ENCODE results near the gene IQSEC2. TPM values are rescaled to one million over a fixed set of nuclear protein-coding genes. Genes with fewer than 3 reads are reported as not detected.

IQSEC2 gene
- total and polyA plus RNA-seq, 2 experiments from 2014 or later = 6.0 to 10.2 TPM

- Histone ChIP-seq H3K9ac (no peak overlapping the region), H3K36me3 (ENCODE audit: low read depth) (no peaks in the 10 kb centered on the region), H3K4me1 (ENCODE audit: insufficient read depth) (peaks cover 18% of the 10 kb centered on the region), H3K79me2 (ENCODE audit: insufficient read depth) (no peaks in the 10 kb centered on the region), H4K20me1 (ENCODE audit: insufficient read depth) (no peaks in the 10 kb centered on the region), H3K9me2 (ENCODE audit: insufficient read depth) (no peaks in the 10 kb centered on the region), H3K27ac (no peak overlapping the region), H2AFZ (no peak overlapping the region), H3F3A (ENCODE audit: insufficient read depth) (peaks cover 16% of the 10 kb centered on the region), H3K27me3 (replicated peaks; ENCODE audit: insufficient read depth) (no peaks in the 10 kb centered on the region), H3K9me3 (ENCODE audit: low read depth) (no peaks in the 10 kb centered on the region), H3K4me2 (ENCODE audit: unreplicated experiment) (no peak overlapping the region), H3K4me3 (no peak overlapping the region)
- DNase-seq = no peak
- 79 to 100% methylated on average over 4 to 13 of the region's 14 CpGs for WGBS, 2 experiments (ENCODE audit: low coverage in 1 of 2, low lambda C conversion rate in 2 of 2, missing lambda C conversion rate in 2 of 2)
- in situ Hi-C loops (cut with MboI) = no loop called here
- no peak for TF ChIP-seq EZH2phosphoT487 (IDR thresholded peaks at IDR 0.05; ENCODE audit: insufficient read depth, low read depth)
- no peak for TF ChIP-seq EZH2 (IDR thresholded peaks at IDR 0.05; ENCODE audit: insufficient read depth, poor library complexity, severe bottlenecking)
These were observed 11.8 kb downstream of the IQSEC2 start for GRCh38 chrX:53269536-53270107.

DNA sequence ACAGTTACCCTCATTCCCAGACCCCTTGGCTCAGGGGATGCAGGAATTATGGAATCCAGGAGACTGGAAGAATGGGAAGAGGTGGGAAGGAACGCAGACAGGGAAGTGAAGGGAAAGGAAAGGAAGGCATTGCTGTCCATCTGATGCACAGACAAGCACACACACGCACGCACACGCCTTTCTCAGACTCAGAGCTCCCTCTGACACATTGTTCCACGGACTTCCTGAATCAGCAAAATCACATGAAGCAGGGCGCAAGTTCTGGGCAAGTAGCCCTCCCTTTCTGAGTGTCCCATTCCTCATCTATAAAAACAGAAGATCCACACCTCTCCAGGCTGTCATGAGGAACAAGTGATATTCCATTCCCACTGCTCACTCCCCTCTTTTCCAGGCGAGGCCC lies 13.2 kb downstream of the IQSEC2 start:
- Histone ChIP-seq H3K4me2 (ENCODE audit: unreplicated experiment) (no peak overlapping the region), H4K20me1 (ENCODE audit: insufficient read depth) (no peaks in the 10 kb centered on the region), H3K9me3 (ENCODE audit: low read depth) (no peaks in the 10 kb centered on the region), H3K36me3 (ENCODE audit: low read depth) (no peaks in the 10 kb centered on the region), H3K9ac (no peak overlapping the region), H3K27me3 (replicated peaks; ENCODE audit: insufficient read depth) (no peaks in the 10 kb centered on the region), H3K4me1 (ENCODE audit: insufficient read depth) (peaks cover 26% of the 10 kb centered on the region), H2AFZ (no peak overlapping the region), H3F3A (ENCODE audit: insufficient read depth) (peaks cover 16% of the 10 kb centered on the region), H3K4me3 (no peak overlapping the region), H3K79me2 (ENCODE audit: insufficient read depth) (no peaks in the 10 kb centered on the region), H3K27ac (no peak overlapping the region), H3K9me2 (ENCODE audit: insufficient read depth) (no peaks in the 10 kb centered on the region)
- in situ Hi-C loops (cut with MboI) = no loop called here
- WGBS, 2 experiments (ENCODE audit: low coverage in 1 of 2, low lambda C conversion rate in 2 of 2, missing lambda C conversion rate in 2 of 2) = 87 to 88% methylated on average over 5 to 7 of the region's 7 CpGs
- no peak for TF ChIP-seq EZH2phosphoT487 (IDR thresholded peaks at IDR 0.05; ENCODE audit: insufficient read depth, low read depth)
- TF ChIP-seq EZH2 (IDR thresholded peaks at IDR 0.05; ENCODE audit: insufficient read depth, poor library complexity, severe bottlenecking) = no peak
- no peak for DNase-seq

DNA sequence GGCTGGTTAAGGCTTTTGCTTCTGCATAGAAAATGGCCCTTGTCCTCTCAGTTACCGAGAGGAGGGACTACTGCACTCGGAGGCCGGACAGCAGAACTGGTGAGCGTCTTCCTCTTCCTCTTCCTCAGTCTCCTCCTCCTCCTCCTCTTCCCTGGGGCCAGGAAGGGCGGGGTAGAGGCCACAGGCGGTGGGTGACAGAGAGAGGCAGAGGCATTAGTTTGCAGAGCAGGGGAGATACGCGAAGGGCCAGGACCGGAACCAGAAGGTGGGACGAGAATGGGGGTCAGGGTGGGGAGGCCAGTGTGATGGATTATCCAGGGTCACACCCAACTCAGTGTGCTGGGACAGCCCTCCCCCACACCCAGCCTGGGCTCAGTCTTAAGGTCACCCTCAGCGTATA lies 14.5 kb downstream of the IQSEC2 start:
- no peak overlapping the region for H3K9ac ChIP-seq
- no peaks in the 10 kb centered on the region for H3K27me3 ChIP-seq (replicated peaks; ENCODE audit: insufficient read depth)
- no peak overlapping the region for H2AFZ ChIP-seq
- no peak overlapping the region for H3K4me3 ChIP-seq
- 96% methylated on average over 3 to 11 of the region's 11 CpGs for WGBS, 2 experiments (ENCODE audit: low coverage in 1 of 2, low lambda C conversion rate in 2 of 2, missing lambda C conversion rate in 2 of 2)
- no peaks in the 10 kb centered on the region for H3K79me2 ChIP-seq (ENCODE audit: insufficient read depth)
- in situ Hi-C loops (cut with MboI) = no loop called here
- no peaks in the 10 kb centered on the region for H3K9me2 ChIP-seq (ENCODE audit: insufficient read depth)
- no peaks in the 10 kb centered on the region for H3K36me3 ChIP-seq (ENCODE audit: low read depth)
- no peaks in the 10 kb centered on the region for H4K20me1 ChIP-seq (ENCODE audit: insufficient read depth)
- TF ChIP-seq EZH2 (IDR thresholded peaks at IDR 0.05; ENCODE audit: insufficient read depth, poor library complexity, severe bottlenecking) = no peak
- no peak for TF ChIP-seq EZH2phosphoT487 (IDR thresholded peaks at IDR 0.05; ENCODE audit: insufficient read depth, low read depth)
- H3K27ac ChIP-seq = no peak overlapping the region
- peaks cover 16% of the 10 kb centered on the region for H3F3A ChIP-seq (ENCODE audit: insufficient read depth)
- no peak for DNase-seq
- H3K9me3 ChIP-seq (ENCODE audit: low read depth) = no peaks in the 10 kb centered on the region
- H3K4me1 ChIP-seq (ENCODE audit: insufficient read depth) = peaks cover 33% of the 10 kb centered on the region
- H3K4me2 ChIP-seq (ENCODE audit: unreplicated experiment) = no peak overlapping the region

DNA sequence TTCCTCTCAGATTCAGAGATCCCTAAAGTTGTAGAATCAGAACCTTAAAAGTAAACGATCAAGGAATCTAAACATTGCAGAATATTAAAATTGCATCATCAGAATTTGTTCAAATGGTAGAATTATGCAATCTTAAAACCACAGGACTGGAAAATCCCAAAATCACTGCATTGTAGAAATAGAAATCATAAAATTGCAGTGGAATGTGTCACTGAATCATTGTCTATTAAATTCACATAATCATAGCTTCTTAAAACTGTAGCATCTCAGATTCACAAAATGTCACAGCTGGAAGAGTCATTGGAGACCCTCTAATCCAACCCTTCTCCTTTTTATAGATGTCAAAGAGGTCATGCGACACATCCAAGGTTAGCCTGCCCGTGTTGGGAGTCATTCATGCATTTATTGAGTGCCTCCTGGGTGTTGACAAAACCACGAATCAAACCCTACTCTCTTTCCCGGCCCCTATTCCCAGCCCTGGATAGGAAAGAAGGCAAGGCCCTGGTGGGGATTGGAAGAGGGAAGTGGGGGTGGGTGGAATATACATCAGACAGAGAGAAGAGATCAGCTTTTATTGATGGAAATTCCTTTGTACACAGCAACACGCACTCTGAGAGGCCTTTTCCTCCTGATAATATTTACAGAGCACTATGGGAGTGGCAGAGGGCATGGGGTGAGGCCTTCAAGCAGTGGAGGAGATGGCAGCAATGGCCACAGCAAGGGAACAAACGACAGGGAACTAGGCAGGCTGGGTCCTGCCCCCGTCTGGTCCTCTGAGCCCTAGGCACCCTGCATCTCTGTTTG lies 15.4 kb downstream of the IQSEC2 start:
- Histone ChIP-seq H3K9me3 (ENCODE audit: low read depth) (no peaks in the 10 kb centered on the region), H3F3A (ENCODE audit: insufficient read depth) (peaks cover 16% of the 10 kb centered on the region), H2AFZ (no peak overlapping the region), H3K79me2 (ENCODE audit: insufficient read depth) (no peaks in the 10 kb centered on the region), H3K36me3 (ENCODE audit: low read depth) (no peaks in the 10 kb centered on the region), H3K4me3 (peak overlapping the region; percentile 40; the same call in 1 of the 2 replicates), H3K9ac (peak overlapping the region; percentile 31; the same call in 1 of the 2 replicates), H4K20me1 (ENCODE audit: insufficient read depth) (no peaks in the 10 kb centered on the region), H3K27me3 (replicated peaks; ENCODE audit: insufficient read depth) (no peaks in the 10 kb centered on the region), H3K4me2 (ENCODE audit: unreplicated experiment) (peak overlapping the region; percentile 68), H3K27ac (peak overlapping the region; percentile 75), H3K4me1 (ENCODE audit: insufficient read depth) (peaks cover 33% of the 10 kb centered on the region), H3K9me2 (ENCODE audit: insufficient read depth) (no peaks in the 10 kb centered on the region)
- TF ChIP-seq EZH2phosphoT487 (IDR thresholded peaks at IDR 0.05; ENCODE audit: insufficient read depth, low read depth) = no peak
- TF ChIP-seq EZH2 (IDR thresholded peaks at IDR 0.05; ENCODE audit: insufficient read depth, poor library complexity, severe bottlenecking) = no peak
- in situ Hi-C loops (cut with MboI) = no loop called here
- DNase-seq = peak; percentile 75
- 39% methylated on average over 8 of the region's 8 CpGs for WGBS, 2 experiments (ENCODE audit: low coverage in 1 of 2, low lambda C conversion rate in 2 of 2, missing lambda C conversion rate in 2 of 2)
